VCaP (cell line): ENCODE measurements around the gene TRNAU1AP.
A peak's percentile ranks its signal among the peaks of the same experiment; 100 is the strongest.
"Not testable (repeated sequence)": the region's sequence is repeated elsewhere in the genome, so short reads cannot be mapped to it uniquely, and the experiment has no call there.

ENCODE experiments used
- H3K27ac ChIP-seq: fragments of 450-650 bp; 2 replicates; pipeline ENCODE4 v1.5.1; 2017
- TF ChIP-seq, protein P1 (sequence below): fragments of 450-650 bp; conservative IDR thresholded peaks from 2 replicates; pipeline ENCODE4 v1.5.1; 2017; ENCODE audit warnings: mild to moderate bottlenecking, moderate library complexity

Gene TRNAU1AP

DNA sequence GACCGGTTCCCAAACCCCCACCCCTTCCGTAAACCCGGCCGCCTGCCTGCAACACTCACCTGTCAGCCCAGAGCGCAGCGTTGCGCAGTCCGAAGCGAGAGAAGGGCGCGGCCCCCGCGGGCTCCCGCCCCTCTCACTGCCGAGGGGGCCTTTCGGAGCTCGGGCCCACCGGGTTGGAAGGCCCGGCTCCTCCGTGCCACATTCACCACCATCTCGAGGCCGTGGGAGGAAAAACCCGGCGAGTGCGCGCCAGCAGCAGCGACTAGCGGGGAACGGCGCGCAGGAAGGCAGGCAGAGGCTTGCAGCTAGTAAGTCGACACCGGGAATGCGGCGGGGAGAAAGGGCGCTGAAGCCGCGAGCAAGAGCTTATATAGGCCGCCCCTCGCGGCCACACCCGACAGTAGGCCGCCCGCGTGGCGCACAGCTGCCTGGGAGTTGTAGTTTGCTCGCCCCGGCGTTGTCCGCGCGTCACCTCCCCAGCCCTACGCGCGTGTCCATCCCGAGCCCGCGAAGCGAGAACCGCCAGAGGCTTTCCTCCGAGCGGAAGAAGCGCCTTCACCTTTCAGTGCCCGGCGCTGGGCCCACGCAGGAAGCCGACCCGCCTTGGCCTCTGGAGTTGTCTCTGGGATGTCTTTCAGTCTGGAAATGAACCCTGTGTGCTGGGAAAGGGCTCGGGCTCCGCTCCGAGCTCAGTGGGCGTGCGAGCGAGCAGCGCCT, 28.8 kb downstream of the TRNAU1AP start:
- H3K27ac ChIP-seq = peak overlapping the region; percentile 85
- TF ChIP-seq, protein P1, sequence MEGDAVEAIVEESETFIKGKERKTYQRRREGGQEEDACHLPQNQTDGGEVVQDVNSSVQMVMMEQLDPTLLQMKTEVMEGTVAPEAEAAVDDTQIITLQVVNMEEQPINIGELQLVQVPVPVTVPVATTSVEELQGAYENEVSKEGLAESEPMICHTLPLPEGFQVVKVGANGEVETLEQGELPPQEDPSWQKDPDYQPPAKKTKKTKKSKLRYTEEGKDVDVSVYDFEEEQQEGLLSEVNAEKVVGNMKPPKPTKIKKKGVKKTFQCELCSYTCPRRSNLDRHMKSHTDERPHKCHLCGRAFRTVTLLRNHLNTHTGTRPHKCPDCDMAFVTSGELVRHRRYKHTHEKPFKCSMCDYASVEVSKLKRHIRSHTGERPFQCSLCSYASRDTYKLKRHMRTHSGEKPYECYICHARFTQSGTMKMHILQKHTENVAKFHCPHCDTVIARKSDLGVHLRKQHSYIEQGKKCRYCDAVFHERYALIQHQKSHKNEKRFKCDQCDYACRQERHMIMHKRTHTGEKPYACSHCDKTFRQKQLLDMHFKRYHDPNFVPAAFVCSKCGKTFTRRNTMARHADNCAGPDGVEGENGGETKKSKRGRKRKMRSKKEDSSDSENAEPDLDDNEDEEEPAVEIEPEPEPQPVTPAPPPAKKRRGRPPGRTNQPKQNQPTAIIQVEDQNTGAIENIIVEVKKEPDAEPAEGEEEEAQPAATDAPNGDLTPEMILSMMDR = peak; percentile 19; the same call in 1 of the 2 replicates

DNA sequence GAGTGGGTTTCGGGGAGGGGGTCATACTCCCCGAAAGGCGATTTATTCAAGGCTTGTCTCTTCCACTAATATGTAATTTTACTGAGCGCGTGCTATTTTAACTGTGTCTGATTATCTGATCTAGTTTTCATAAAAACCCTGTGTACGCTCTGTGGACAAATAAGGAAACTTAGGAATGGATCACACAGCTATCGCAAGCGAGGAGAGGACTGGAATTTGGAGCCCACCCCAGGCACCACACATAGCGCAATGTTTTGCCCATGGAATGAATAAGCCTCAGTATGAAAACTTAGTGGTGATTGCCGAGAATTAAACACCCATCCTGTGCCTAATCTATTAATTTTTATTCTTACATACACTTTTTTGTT, 29.3 kb downstream of the TRNAU1AP start:
- TF ChIP-seq, protein P1 = no peak
- H3K27ac ChIP-seq = peak overlapping the region; percentile 85

DNA sequence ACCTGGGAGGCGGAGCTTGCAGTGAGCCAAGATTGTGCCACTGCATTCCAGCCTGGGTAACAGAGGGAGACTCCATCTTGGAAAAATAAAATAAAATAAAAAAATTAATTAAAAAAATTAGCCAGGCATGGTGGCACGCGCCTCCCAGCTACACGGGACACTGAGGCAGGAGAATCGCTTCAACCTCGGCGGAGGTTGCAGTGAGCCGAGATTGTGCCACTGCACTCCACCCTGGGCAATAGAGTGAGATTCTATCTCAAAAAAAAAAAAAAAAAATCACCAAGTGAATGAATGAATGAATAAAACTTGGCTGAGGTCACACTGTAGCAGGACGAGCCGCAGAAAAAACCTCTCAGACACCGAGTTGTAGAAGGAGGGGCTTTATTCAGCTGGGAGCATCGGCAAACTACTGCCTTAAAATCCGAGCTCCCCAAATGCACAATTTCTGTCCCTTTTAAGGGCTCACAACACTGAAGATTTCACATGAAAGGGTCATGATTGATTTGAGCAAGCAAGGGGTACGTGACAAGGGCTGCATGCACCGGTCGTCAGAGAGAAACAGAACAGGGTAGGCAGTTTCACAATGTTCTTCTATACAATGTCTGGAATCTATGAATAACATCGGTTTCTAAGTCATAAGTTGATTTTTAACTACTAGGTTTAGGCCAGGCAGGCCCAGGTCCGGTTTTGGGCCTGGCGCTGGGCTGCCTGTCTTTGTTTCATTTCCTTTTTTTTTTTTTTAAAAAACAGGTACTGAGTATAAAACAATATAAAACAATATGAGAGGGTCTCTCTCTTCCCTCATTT, 33.9 kb downstream of the TRNAU1AP start:
- not testable (repeated sequence) for H3K27ac ChIP-seq

DNA sequence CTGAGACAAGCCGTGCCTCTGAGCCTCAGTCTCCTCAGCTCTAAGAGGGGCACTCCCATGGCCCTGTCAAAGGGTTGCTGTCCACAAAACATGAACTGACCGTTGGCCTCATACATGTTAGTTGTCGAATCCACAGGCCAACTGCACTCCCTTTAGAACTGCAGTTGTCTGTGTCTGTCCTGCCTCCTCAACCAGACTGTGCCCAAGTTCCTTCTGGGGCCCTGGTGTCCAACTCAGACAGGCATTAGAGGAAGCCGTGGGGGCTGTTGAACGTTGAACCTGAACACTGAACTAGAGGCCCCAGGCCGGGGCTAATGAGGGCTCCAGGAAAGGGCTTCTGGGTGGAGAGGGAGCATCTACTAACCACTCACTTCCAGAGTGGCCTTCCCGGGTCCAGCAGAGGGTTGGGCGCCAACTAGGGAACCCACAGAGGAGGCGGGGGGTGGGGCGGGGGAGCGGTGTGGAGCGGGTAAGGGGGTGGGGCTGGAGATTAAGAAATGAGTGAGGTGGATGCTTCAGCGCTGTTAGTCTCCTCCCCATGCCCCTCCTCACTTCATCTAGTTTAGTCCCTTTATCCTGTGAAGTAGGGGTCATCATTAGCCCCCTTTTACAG, 38.9 kb downstream of the TRNAU1AP start, which contains the start of gene RAB42:
TSS of gene RAB42 (plus strand) at position 558 of the 613 bp plus-strand sequence. CDS start 247 bp downstream, outside the sequence.
- TF ChIP-seq, protein P1 = no peak
- H3K27ac ChIP-seq = peak within 1 kb of the TSS; percentile 18; the same call in 1 of the 2 replicates

DNA sequence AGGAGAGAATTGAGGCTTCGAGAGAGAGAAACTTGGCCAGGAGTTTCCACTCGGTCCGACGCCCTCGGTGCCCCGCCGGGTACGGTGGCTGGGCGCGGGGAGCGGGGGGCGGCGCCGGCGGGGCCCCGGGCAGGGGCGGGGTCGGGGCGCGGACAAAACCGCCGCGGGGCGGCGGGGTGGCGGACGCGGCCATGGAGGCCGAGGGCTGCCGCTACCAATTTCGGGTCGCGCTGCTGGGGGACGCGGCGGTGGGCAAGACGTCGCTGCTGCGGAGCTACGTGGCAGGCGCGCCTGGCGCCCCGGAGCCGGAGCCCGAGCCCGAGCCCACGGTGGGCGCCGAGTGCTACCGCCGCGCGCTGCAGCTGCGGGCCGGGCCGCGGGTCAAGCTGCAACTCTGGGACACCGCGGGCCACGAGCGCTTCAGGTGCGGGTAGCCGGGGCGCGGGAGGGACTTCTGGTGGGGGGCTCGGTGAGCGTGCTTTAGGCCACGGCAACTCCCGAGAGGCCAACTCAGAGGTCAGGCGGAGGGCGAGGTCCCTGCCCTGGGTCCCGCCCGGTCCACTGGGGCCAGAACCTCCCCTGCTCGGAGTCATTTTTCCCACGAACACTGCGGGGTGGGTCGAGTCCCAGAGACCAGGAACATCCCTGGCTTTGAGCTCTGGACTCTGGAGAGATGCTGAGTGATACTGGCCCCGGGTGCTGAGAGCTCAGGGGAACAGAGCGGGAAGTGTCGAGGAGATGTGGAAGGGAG, 39.6 kb downstream of the TRNAU1AP start:
- TF ChIP-seq, protein P1 = no peak
- H3K27ac ChIP-seq = peak overlapping the region; percentile 18; the same call in 1 of the 2 replicates

DNA sequence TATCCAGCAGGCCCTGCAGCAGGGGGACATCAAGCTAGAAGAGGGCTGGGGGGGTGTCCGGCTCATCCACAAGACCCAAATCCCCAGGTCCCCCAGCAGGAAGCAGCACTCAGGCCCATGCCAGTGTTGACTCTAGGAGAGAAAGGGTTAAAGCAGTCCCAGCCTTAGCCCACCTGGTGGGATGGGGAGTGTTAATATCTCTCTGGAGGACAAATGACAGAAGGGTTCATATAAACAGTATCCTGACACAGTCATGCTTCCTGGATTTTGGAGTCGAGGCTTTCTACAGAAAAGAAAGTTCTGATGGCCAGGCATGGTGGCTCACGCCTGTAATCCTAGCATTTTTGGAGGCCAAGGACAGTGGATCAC, 41.1 kb downstream of the TRNAU1AP start:
- H3K27ac ChIP-seq = not testable (repeated sequence)

DNA sequence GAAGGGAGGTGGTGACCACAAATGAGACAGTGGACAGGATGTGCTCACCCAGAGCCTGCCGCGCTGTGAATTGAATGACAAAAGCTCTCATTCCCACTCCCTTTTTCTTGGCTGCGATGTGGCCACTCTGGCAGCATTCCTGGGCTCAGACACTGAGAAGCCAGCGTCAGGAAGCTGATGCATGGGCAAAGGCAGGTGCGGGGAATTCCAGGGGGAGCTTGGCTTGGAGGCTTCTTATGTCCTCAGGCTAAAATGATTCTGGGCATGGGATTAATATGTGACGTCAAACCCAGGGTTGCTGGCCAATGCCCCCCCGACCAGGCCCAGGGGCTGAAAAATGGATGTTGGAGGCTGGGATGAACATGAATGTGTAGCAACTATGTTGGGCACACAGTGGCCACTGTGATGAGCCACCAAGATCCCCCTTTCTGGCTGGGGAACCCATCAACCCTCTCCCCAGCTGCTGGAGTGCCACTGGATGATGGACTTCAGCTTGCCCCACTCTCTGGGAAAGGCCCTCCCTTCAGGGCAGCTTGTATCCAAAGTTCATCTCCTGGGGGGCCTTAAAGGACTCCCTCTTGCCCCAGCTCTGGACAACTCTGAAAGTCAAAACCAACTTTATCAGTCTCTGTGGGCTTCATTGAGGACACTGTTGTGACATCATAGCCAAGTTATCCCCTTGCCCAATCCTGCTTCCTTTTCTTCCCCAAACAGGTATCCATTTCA, 42.0 kb downstream of the TRNAU1AP start:
- H3K27ac ChIP-seq = not testable (repeated sequence)

DNA sequence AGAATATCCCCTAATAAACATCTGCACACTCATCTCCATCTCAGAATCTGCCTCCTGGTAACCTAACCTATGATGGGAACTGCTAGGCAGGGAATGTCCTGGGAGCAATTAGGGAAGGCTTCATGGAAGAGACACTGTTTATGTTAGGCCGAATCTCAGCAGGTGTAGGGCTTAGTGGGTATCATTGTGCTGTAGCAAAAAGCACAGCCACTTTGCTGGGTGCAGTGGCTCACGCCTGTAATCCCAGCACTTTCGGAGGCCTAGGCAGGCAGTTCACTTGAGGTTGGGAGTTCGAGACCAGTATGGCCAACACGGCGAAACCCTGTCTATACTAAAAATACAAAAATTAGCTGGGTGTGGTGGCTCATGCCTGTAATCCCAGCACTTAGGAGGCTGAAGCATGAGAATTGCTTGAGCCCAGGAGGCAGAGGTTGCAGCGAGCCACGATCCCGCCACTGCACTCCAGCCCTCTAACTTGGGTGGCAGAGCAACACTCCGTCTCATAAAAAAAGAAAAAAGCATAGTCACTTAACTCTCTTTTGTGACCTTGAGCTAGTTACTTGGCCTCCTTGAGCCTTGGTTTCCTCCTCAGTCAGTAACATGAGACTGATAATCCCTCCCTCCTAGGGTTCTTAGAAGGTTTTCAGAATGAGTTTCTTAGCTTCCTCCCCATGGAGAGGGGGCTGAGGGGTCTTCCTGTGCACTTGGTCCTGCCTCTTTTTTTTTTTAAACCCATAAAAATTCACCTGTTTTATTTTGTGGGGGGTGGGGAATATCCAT, 42.7 kb downstream of the TRNAU1AP start:
- H3K27ac ChIP-seq = no peak overlapping the region

DNA sequence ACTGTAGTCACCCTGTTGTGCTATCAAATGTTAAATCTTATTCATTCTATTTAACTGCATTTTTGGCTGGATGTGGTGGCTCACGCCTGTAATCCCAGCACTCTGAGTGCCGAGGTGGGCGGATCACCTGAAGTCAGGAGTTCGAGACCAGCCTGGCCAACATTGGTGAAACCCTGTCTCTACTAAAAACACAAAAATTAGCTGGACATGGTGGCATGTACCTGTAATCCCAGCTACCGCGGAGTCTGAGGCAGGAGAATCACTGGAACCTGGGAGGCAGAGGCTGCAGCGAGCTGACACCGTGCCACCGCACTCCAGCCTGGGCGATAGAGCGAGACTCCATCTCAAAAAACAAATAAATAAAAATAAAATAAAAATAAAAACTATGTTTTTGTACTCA, 43.4 kb downstream of the TRNAU1AP start:
- not testable (repeated sequence) for H3K27ac ChIP-seq

More for the DNA sequence above, 42.7 kb downstream of the TRNAU1AP start:
- TF ChIP-seq, protein P1 = no peak
